Measurements from ENCODE around the gene MAP4K4.

GRCh38 chr2:101751875-101752619 is 54.5 kb downstream of the MAP4K4 start:
- TF ChIP-seq CTCF (IDR thresholded peaks at IDR 0.05; ENCODE audit: borderline replicate concordance, extremely low read depth, low read length, poor library complexity, severe bottlenecking) (no peak), EZH2 (IDR thresholded peaks at IDR 0.05; ENCODE audit: borderline replicate concordance, low read depth, low read length, severe bottlenecking) (no peak)

Measured in DND-41 (cell line).